Suprapubic skin (tissue), 4 donors: ENCODE results near the gene PARK7. TPM values are rescaled to one million over a fixed set of nuclear protein-coding genes. Genes with fewer than 3 reads are reported as not detected.
"Not testable (repeated sequence)": the region's sequence is repeated elsewhere in the genome, so short reads cannot be mapped to it uniquely, and the experiment has no call there.

Source experiments
- DNase-seq, 2 donors: peaks; one replicate each; pipeline ENCODE4 v3.0.0-alpha.2; 2019; ENCODE audit warnings: low spot score in 2 of 2
- H3K27ac ChIP-seq: fragments of 200-600 bp; sonication (generic); one replicate; pipeline ENCODE4 v1.5.1; 2019
- H3K27me3 ChIP-seq: fragments of 200-600 bp; sonication (generic); one replicate; pipeline ENCODE4 v1.5.1; 2019
- H3K36me3 ChIP-seq: fragments of 200-600 bp; sonication (generic); one replicate; pipeline ENCODE4 v1.5.1; 2019
- H3K4me1 ChIP-seq: fragments of 200-600 bp; sonication (generic); one replicate; pipeline ENCODE4 v1.5.1; 2019
- H3K4me3 ChIP-seq: fragments of 200-600 bp; sonication (generic); one replicate; pipeline ENCODE4 v1.5.1; 2019; ENCODE audit warnings: mild to moderate bottlenecking
- H3K9me3 ChIP-seq: fragments of 200-600 bp; sonication (generic); one replicate; pipeline ENCODE4 v1.5.1; 2019
- EP300 ChIP-seq: sonication (generic); formaldehyde crosslinking; IDR thresholded peaks from one replicate; pipeline ENCODE4 v1.6.1; 2017; ENCODE audit warnings: antibody characterized with exemption
- POLR2A ChIP-seq, 2 donors: fragments of 450-650 bp; IDR thresholded peaks; one replicate each; pipeline ENCODE4 v1.6.1; 2017; ENCODE audit warnings: antibody characterized with exemption in 2 of 2, mild to moderate bottlenecking in 2 of 2, moderate library complexity in 2 of 2
- POLR2AphosphoS5 ChIP-seq, 3 donors: sonication (generic); formaldehyde crosslinking; IDR thresholded peaks; one replicate each; pipeline ENCODE4 v1.6.1; 2017; ENCODE audit warnings: antibody characterized with exemption in 3 of 3
- whole genome bisulfite sequencing: methylation state at CpG from one replicate; pipeline ENCODE4 v1.1.5; 2018; 5-methylcytosine and 5-hydroxymethylcytosine counted together
- total RNA-seq, 4 donors: library from RNA; depleted of rRNA; stranded (reverse); fragments of >200 nt; gene quantifications; one replicate each; pipeline ENCODE4 v1.1.0, GENCODE V29; 2016
- TF ChIP-seq, protein P1 (sequence below), 2 donors: fragments of 200-600 bp in 1 of 2; fragments of 450-650 bp in 1 of 2; sonication (generic) in 1 of 2; IDR thresholded peaks; one replicate each; pipeline ENCODE4 v1.5.1; 2016 to 2019; ENCODE audit warnings: antibody characterized with exemption in 2 of 2, mild to moderate bottlenecking in 1 of 2, moderate library complexity in 1 of 2

PARK7 gene
- total RNA-seq, 4 donors from 2014 or later = 74.0 to 94.1 (median 85.2) TPM

GRCh38 chr1:7960165-7960564 is 1.3 kb upstream of the PARK7 start:
- DNase-seq = no peak
- Histone ChIP-seq H3K27me3 (no peaks in the 10 kb centered on the region), H3K36me3 (peaks cover 22% of the 10 kb centered on the region), H3K27ac (no peak overlapping the region), H3K4me3 (no peak overlapping the region), H3K4me1 (peaks cover 31% of the 10 kb centered on the region), H3K9me3 (no peaks in the 10 kb centered on the region)
- 88% methylated on average over 2 of the region's 2 CpGs for WGBS
- no peak for TF ChIP-seq POLR2AphosphoS5 (IDR thresholded peaks at IDR 0.05)
- TF ChIP-seq EP300 = no peak
- TF ChIP-seq, protein P1, sequence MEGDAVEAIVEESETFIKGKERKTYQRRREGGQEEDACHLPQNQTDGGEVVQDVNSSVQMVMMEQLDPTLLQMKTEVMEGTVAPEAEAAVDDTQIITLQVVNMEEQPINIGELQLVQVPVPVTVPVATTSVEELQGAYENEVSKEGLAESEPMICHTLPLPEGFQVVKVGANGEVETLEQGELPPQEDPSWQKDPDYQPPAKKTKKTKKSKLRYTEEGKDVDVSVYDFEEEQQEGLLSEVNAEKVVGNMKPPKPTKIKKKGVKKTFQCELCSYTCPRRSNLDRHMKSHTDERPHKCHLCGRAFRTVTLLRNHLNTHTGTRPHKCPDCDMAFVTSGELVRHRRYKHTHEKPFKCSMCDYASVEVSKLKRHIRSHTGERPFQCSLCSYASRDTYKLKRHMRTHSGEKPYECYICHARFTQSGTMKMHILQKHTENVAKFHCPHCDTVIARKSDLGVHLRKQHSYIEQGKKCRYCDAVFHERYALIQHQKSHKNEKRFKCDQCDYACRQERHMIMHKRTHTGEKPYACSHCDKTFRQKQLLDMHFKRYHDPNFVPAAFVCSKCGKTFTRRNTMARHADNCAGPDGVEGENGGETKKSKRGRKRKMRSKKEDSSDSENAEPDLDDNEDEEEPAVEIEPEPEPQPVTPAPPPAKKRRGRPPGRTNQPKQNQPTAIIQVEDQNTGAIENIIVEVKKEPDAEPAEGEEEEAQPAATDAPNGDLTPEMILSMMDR (IDR thresholded peaks at IDR 0.05) = no peak
- TF ChIP-seq POLR2A (IDR thresholded peaks at IDR 0.05) = no peak

DNA sequence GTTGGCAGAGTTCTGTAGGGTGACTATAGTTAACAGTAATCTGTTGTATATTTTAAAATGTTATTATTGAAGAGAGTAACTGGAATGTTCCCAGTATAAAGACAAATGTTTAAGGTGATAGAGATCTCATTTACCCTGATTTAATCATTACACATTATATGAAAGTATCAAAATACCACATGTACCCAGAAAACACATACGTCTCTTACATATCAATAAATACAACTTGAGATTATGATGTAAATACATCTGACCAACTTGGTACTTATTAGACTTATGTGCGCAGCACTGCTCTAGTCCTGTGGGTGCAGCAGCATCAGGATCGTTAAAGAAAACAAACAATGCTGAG is 670 bp upstream of the PARK7 start:
- Histone ChIP-seq H3K9me3 (no peaks in the 10 kb centered on the region), H3K27ac (peak overlapping the region; percentile 81), H3K4me1 (peaks cover 31% of the 10 kb centered on the region), H3K4me3 (peak overlapping the region; percentile 69), H3K36me3 (peaks cover 28% of the 10 kb centered on the region), H3K27me3 (no peaks in the 10 kb centered on the region)
- WGBS = 0% methylated on average over 3 of the region's 3 CpGs
- TF ChIP-seq POLR2AphosphoS5 (IDR thresholded peaks at IDR 0.05) (no peak), POLR2A (IDR thresholded peaks at IDR 0.05) (no peak), EP300 (no peak)
- TF ChIP-seq, protein P1 (IDR thresholded peaks at IDR 0.05) = no peak
- no peak for DNase-seq

DNA sequence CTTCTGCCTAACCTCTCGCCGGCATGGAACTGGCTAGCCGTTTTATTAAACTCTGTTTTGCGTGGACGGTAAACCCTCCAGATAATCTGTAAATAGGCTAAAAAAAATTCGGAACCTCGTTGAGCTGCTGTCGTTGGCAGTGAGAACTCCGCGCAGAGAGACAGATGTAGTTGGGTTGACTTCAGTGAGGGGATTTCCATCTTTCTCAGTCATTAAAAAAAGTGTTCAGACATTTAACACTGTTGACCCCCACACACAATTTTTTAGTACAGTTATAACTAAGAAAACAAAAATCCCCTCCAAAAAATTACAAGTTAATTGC is 464 bp downstream of the PARK7 start:
- H3K36me3 ChIP-seq = peaks cover 39% of the 10 kb centered on the region
- peak overlapping the region; percentile 69 for H3K4me3 ChIP-seq
- H3K9me3 ChIP-seq = no peaks in the 10 kb centered on the region
- 0% methylated on average over 10 of the region's 10 CpGs for WGBS
- peak overlapping the region; percentile 81 for H3K27ac ChIP-seq
- H3K4me1 ChIP-seq = peaks cover 31% of the 10 kb centered on the region
- TF ChIP-seq, protein P1 (IDR thresholded peaks at IDR 0.05) = no peak
- no peak for TF ChIP-seq POLR2AphosphoS5 (IDR thresholded peaks at IDR 0.05)
- TF ChIP-seq EP300 = no peak
- TF ChIP-seq POLR2A (IDR thresholded peaks at IDR 0.05) = no peak
- no peaks in the 10 kb centered on the region for H3K27me3 ChIP-seq
- no peak for DNase-seq

DNA sequence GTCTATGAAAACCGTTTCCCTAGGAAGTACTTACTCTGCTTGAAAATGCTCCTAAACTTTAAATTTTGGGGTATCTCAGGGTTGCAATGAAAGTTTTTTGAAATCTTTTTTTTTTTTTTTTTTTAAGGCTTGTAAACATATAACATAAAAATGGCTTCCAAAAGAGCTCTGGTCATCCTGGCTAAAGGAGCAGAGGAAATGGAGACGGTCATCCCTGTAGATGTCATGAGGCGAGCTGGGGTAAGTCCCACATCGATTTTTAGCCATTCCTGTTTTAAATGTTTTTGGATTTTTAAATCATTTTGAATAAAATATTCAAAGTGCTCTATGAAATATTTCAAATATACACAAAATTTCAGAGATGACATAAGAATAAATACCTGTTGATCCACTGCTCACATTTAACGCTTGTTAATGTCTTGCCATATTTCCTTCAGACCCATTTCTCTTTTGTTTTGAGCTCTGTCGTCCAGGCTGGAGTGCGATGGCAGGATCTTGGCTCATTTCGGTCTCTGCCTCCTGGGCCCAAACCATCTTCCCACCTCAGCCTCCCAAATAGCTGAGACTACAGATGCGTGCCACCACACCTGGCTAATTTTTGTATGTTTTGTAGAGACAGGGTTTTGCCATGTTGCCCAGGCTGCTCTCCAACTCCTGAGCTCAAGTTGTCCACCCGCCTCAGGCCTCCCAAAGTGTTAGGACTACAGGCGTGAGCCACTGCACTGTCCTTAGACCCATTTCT is 1.3 kb downstream of the PARK7 start:
- H3K27ac ChIP-seq = no peak overlapping the region
- H3K27me3 ChIP-seq = no peaks in the 10 kb centered on the region
- TF ChIP-seq, protein P1 (IDR thresholded peaks at IDR 0.05) = no peak
- TF ChIP-seq POLR2AphosphoS5 (IDR thresholded peaks at IDR 0.05) (no peak), POLR2A (IDR thresholded peaks at IDR 0.05) (no peak), EP300 (no peak)
- H3K4me3 ChIP-seq = peak overlapping the region; percentile 69
- H3K4me1 ChIP-seq = peaks cover 31% of the 10 kb centered on the region
- 86% methylated on average over 11 of the region's 11 CpGs for WGBS
- no peak for DNase-seq
- H3K9me3 ChIP-seq = no peaks in the 10 kb centered on the region
- H3K36me3 ChIP-seq = peaks cover 47% of the 10 kb centered on the region

- not testable (repeated sequence) for H3K27me3 ChIP-seq, H3K9me3 ChIP-seq, H3K27ac ChIP-seq, DNase-seq, H3K4me3 ChIP-seq
- Histone ChIP-seq H3K36me3 (peaks cover 51% of the 10 kb centered on the region), H3K4me1 (peaks cover 31% of the 10 kb centered on the region)
- WGBS = 95% methylated on average over 12 of the region's 12 CpGs
Measured at GRCh38 chr1:7963378-7963730, 1.8 kb downstream of the PARK7 start.

DNA sequence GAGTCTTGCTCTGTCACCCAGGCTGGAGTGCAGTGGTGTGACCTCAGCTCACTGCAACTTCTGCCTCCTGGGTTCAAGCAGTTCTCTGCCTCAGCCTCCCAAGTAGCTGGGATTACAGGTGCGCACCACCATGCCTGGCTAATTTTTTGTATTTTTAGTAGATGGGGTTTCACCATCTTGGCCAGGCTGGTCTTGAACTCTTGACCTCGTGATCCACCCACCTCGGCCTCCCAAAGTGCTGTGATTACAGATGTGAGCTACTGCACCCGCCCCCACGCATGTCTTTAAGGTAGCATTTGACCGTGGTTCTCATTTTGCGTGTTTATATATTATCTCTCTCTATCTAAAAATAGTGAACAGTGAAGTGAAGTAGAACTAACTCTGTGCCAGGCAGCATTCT is 2.3 kb downstream of the PARK7 start:
- DNase-seq, H3K27me3 ChIP-seq, H3K27ac ChIP-seq, H3K4me3 ChIP-seq, H3K9me3 ChIP-seq: not testable (repeated sequence)
- Histone ChIP-seq H3K4me1 (peaks cover 31% of the 10 kb centered on the region), H3K36me3 (peaks cover 55% of the 10 kb centered on the region)
- 85% methylated on average over 7 of the region's 7 CpGs for WGBS
